Ramos (cell line): ENCODE data around the gene DENND2A.
"Not testable (repeated sequence)": the region's sequence is repeated elsewhere in the genome, so short reads cannot be mapped to it uniquely, and the experiment has no call there.

Source experiments
- in situ Hi-C: fragments of 300-500 bp; cut with MboI; formaldehyde crosslinking; loops from one replicate; pipeline ENCODE4 v1.14.3; 2022; ENCODE audit warnings: low sequenced_read_pairs; ENCODE audit not compliant: unreplicated experiment

The DENND2A gene

GRCh38 chr7:140640727-140641523 lies at the start of gene DENND2A:
TSS of gene DENND2A (minus strand) at chr7:140640813. CDS start at chr7:140602397, 38,416 bp downstream.
- in situ Hi-C loops = no loop called here

- in situ Hi-C loops = no loop called here
Measured at GRCh38 chr7:140689199-140690152, 48.9 kb upstream of the DENND2A start.

GRCh38 chr7:140688341-140688740 lies 47.7 kb upstream of the DENND2A start:
- in situ Hi-C loops = no loop called here

DNA sequence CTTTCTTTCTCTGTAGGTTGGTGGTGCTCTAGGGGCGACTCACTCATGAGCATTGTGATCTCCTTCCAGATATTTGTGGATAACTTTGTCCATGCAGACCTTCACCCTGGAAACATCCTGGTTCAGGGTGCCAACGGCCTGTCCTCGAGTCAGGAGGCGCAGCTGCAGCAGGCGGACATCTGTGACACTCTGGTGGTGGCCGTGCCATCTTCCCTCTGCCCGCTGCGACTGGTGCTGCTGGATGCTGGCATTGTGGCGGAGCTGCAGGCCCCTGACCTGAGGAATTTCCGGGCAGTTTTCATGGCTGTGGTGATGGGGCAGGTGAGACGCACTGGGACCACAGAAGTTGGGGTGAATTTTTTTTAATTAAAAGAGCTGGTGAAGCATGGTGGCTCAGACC lies 46.3 kb upstream of the DENND2A start:
- in situ Hi-C loops = no loop called here

- in situ Hi-C loops = no loop called here
Measured at GRCh38 chr7:140685407-140686087, 44.9 kb upstream of the DENND2A start.

DNA sequence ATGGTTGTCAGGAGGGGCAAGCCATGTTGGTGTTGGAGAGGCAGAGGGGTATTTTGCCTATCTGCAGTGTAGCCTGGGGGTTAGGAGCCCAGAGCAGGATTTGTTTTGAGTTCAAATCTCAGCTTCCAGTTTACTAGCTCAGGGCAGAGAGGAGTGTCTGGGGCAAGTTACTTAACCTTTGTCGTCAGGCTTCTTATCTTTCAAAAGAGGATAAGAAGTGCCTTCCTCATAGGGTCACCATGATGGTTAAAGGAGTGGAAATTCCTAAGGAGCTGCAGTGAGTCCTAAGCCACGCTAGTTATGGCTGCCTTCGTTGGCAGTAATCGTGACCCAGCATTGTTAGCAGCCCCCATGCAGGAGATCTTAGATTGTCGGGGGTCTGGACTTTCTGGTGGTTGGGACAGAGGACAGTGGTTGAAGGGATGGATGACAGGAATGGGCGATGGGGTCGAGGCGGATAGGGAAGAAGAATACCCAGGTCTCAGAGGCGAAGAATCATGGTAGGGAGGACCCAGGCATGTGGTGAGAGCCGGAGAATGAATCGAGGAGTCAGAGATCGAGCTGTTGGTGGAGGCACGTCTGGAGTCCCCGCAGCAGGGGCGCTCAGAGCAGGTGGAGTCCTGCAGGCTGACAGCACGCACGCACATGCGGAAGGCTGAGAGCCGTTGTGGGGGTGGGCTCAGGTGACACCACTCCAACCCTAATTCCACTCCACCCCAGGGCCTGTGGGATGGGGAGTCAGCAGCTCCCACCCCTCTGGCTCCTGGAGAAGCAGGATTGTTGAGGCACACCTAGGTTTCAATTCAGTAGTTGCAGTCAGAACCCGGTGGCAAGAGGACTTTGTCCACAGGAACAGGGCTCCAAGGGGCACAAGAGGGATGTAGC lies 43.7 kb upstream of the DENND2A start:
- in situ Hi-C loops = no loop called here

DNA sequence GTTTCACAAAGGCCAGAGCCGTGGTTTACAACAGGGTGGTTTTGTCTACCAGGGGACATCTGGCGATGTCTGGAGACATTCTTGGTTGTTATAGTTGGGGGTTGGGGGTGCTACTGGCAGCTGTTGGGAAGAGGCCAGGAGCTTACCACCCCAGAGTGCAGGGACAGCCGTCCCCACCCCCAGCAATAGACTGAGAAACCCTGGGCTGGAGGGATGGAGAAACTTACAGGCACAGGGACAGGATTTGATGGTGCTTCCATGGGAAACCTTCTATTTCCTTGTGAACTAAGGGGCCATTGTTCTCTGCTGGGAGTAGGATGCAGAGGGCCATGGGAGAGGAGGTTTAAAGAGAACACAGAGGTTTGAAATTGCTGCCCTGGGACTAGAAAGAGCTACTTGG lies 43.0 kb upstream of the DENND2A start:
- in situ Hi-C loops = no loop called here

- in situ Hi-C loops = no loop called here
Measured at GRCh38 chr7:140681766-140682165, 41.2 kb upstream of the DENND2A start.

DNA sequence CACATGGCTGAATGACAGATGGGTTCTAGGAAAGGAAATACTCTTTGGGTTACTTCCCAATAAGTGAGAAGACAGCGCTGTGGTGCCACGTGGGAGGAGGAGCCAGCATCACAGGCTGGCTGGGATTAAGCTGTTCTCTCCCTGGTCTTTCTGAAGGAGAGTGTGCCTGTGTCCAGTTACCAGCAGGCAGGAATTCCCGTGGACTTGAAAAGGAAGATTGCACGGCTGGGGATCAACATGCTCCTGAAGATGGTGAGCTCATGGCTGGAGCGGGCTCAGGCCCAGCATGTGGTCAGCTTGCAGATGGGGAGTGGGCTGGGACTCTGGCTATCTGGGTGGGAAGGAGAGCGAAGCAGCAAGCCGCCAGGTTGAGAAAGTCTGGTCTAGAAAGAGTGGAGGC lies 40.3 kb upstream of the DENND2A start:
- in situ Hi-C loops = no loop called here

GRCh38 chr7:140679186-140679585 lies 38.6 kb upstream of the DENND2A start:
- in situ Hi-C loops = no loop called here

- in situ Hi-C loops = no loop called here
Measured at GRCh38 chr7:140678816-140679130, 38.2 kb upstream of the DENND2A start.

DNA sequence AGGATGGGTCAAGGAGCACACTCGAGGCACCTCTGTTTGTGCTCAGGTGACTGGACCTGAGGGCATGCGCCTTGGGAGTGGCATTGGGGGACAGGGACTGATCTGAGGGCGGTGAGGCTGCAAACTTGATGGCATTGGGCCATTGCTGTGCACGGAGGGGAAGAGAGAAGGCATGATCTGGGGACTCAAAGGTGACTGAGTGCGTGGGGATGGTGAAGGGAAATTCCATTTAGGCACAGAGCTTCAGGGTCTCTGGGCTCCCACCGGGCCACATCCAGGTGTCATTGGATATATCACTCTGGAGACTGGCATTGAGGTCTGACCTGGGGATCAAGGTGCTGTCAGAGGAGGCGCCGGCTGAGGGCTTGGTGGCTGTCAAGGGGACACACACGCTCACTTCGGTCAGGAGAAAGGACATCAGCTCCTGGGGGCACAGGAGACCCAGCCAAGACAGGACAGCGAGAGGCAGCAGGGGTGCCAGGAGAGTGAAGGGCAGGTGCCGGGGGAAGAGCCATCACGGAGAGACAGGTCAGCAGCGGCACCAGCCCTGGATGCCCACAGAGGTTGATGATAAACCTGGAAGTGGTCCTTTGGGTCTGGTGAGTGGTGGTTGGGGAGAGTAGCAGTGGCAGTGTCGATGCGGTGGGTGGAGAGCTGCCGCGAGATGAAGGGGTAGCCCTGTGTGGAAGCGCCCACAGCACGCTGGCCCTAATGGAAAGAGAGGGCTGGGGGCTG lies 37.6 kb upstream of the DENND2A start:
- in situ Hi-C loops = no loop called here

DNA sequence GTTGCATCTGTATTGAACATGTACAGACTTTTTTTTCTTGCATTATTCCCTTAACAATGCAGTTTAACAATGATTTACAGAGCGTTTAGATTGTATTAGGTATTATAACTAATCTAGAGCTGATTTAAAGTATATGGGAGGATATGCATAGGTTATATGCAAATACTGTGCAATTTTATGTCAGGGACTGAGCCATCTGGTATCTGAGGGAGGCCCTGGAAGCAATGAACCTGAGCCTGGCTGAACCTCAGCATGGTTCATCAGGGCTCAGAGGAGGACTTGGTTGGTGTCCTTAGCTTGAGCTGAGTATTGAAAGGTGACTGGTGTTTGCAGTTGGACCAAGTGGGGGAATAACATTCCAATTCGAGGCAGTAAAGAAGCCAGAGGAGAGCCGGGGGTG lies 36.9 kb upstream of the DENND2A start:
- in situ Hi-C loops = no loop called here

- in situ Hi-C loops = not testable (repeated sequence)
Measured at GRCh38 chr7:140676956-140677355, 36.3 kb upstream of the DENND2A start.

DNA sequence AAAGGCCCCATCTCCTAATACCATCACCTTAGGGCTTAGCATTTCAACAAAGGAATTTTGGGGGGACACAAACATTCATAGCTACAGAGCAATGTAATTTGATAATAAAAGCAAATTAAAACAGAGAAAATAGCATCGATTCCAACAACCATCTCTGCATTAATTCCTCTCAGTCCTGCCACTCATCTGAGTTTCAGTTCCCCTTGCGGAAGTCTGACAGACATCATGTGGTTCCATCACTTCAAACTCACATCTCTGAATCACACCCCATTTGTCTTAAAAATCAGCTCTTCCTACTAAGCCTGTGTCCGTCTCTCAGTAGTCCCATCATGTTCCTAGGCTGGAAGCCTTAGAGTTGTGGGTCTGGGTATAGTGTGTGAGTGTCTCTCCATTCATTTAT lies 35.7 kb upstream of the DENND2A start:
- in situ Hi-C loops = no loop called here

GRCh38 chr7:140675726-140676125 lies 35.1 kb upstream of the DENND2A start:
- in situ Hi-C loops = no loop called here

DNA sequence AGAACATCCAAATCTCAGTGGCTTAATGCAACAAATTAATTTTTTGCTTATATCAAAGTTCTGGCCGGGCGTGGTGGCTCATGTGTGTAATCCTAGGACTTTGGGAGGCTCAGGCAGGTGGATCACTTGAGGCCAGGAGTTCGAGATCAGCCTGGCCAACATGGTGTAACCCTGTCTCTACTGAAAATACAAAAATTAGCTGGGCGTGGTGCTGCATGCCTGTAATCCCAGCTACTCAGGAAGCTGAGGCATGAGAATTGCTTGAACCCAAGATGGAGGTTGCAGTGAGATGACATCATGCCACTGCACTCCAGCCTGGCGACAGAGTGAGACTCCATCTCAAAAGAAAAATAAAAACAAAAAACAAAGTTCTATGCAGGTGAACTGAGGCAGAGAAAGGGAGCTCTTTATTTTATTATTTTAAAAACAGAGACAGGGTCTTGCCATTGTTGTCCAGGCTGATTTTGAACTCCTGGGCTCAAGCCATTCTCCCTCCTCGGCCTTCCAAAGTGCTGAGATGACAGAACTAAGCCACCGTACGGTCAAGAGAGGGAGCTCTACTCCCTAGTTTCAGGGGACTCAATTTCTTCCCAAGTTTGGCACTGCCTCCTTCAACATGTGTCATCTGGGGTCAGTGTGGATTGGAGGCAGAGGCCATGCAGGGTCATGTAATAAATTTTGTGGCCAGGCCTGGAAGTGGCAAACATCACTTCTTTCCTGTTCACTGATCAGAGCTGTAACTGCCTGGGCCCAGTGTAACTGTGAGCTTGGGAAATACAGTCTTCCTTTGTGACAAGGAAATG lies 34.5 kb upstream of the DENND2A start:
- in situ Hi-C loops = no loop called here

GRCh38 chr7:140674356-140674800 lies 33.8 kb upstream of the DENND2A start:
- in situ Hi-C loops = no loop called here
